SKM-1 (cell line): ENCODE results near the gene BIN1.

Experiments used
- DNase-seq: peaks from one replicate; lab custom pipeline; 2025; ENCODE audit not compliant: unreplicated experiment; lab: John Stamatoyannopoulos, UW

Gene BIN1

DNA sequence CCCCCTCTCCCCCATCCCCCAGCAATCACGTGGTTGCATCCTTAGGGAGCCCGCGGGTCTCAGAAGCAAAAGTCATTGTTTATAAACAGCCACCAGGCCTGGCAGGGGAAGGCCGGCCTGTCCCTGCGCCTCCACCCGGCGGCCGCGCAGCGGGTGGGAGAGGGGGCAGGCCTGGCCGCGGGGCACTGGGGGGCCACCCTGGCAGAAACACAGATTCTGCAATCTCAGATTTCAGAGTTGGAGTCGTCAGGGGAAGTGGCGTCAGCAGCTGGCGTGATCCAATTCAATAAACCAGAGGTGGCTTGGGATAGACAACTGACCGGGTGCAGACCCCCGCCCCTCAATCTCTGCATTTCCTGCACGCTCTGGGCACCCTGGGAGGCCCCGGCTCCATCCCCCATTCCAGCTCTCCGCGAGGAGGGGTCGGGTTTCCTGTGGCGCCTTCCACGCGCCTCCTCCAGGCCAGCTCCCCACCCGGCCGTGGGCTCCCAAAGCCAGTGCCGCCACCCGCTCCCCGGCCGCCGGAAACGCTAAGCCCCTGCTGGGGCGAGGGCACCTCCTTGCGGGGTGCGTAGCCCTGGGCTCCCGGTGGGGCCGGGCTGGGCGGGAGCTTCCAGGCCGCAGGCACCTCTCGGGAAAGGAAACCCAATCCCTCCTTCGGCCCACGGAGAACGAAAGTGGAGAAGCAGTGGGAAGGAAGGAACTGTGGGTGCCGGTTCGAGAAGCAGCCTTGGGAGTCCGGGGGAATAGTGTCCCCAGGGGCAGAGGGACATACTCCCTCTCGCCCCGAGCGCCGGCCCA, 1.1 kb downstream of the BIN1 start:
- no peak for DNase-seq

DNA sequence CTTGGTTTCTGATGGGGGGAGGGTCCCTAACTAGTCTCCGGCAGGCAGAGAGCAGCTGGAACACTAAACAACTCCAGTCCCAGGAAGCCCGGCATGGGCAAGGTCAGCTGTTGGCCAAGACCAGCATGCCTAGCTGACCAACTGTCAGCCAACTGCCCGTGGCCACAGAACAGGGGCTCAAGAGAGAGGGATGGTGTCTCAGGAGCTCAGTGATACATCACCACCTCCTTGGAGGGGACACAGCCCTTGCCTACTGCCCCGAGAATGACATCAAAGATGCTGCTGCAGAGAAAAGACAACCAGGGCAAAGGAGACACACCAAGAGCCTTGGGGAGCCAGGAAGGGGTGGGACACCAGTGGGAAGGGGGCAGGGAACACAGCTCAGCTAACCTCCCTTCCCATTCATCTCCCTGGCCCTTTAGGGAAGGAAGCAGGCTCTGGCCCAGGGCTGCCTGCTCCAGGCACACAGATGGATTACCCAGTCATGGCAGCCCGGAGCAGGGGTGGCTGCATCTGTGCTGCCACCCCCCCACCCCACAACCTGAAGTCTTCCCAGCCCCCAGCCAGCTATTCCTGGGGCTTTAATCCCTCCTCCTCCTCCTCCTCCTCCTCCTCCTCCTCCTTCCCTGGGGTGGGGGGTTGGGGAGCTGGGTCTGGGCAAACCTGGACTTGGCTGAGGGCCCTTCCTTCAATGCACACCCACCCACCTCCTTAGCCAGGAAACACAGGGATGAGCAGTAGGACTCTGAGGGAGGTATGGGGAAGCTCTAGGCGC, 1.9 kb downstream of the BIN1 start:
- DNase-seq = no peak

DNA sequence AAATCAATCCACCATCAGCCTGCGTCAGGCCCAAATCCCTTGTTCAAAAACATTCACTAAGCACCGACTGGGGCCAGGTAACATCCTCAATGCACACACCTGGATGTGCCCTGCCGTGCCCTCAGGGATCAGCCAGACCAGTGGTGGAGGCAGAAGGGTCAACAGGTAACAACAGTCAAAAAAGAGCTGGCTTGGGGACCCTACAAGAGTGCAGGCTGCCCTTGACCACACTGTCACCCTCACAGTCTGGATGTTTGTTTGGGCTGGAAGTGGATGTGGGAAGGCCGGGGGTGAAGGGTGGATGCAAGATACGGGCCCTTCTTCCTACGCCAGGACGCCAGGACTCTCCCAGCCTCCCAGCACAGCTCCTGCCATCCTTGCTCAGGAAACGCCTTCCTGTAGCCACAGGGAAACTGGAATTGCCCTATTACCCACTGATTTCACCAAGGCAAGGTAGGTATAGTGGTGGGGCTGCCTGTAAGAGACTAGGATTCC, 2.7 kb downstream of the BIN1 start:
- no peak for DNase-seq

DNA sequence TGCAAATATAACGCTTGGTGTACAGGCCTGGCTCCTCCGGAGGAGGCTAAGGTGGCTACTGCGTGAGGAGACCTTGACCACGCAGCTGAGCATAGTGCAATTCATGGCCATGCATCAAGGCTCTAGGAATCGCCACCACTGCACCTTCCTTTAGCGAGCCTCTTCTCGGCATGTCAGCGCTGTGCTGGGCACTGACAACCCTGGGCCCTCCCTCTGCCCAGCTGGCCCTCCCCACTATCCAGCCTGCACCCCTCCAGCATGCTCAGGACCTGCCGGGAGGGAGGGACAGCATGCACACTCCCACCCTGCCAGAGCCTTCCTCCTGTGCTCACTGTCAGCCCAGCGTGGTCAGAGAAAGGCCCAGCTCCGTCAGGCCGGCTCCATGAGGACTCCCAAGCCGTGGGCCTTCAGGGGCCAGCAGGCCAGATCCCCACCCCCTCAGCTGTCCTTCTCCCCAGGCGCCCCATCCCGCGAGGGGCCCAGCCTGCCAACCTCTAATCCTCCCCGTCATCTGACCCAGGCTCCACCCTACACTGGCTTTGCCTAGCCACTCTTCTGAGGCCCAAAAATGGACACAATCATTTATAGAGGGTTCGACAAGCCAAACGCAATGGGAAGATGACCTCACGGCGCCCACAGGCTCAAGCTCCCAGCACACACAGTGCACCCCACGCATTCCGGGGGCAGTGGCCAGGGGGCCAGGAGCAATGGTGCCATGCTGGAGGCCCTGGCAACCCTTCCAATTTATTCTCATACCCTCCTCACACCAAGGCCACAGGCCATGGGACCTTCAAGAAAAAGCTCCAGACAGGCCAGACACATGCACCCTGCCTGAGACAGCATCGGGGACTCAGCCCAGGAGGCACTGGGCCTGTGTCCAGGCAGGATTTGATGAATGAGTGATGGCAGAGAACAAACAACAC, 3.5 kb downstream of the BIN1 start:
- DNase-seq = no peak

DNA sequence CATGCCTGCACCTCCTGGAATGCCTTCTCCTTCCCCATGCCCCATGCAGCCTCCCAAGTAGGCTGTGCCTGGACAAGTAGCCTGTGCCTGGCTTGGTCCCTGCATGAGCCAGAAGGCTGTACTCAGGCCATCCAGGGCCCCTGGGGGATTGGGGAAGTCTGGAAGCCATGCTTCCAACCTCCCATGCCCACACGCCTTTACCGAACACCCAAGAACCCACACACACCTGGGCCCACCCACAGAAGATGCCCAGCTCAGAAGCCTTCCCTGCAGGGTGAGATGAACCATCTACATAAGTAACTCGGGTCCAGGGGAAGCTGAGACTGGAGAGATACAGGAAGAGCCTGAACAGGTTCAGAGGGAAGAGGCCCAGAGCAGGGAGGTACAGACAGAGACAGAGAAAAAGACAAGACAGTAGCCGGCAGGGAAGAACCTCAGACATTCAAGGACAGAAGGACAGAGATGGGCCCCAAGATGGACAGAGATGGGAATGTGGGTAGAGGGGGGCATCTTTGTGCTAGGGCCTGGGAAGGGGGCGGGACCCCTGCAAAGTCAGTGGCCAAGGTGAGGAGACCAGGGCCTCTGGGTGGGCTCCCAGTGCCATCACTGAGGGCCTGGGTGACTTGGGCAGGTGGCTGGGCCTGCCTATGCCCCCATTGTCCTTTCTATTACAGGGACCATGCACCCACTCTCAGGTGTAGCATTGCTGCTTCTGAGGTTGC, 4.3 kb downstream of the BIN1 start:
- DNase-seq = no peak

DNA sequence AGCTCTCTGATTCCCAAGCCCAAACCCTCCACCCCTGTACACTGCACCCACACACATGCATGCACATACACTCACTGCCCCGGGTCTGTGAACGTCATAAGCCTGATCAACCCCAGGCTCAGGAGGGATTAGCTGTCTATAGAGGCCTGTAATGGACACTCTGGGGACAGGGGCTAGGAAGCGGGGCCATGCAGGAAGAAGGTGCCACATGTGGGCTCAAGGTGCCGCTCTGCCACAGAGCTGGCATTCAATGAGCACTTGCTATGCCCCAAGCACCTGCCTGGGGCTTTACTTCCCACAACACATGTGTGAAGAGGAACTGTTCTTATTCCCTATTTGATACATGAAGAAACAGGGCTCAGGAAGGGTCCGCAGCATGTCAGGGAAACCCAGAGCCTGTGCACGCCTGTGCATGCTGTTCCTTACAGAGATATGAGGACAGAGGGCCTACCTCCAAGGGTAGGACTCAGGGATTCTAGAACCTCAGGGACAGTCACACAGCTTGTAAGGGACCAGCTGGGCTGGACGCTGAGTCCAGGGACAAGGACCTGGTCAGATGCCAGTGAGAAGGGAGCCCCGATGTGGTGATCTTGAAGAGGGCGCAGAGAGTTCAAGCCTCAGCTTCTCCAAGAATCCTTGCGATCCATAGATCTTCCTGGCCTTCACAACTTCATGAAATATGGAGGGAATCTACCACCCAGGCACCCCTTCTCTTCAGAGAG, 5.0 kb downstream of the BIN1 start:
- DNase-seq = no peak

- no peak for DNase-seq
These were observed 5.8 kb downstream of the BIN1 start for GRCh38 chr2:127101048-127101611.

DNA sequence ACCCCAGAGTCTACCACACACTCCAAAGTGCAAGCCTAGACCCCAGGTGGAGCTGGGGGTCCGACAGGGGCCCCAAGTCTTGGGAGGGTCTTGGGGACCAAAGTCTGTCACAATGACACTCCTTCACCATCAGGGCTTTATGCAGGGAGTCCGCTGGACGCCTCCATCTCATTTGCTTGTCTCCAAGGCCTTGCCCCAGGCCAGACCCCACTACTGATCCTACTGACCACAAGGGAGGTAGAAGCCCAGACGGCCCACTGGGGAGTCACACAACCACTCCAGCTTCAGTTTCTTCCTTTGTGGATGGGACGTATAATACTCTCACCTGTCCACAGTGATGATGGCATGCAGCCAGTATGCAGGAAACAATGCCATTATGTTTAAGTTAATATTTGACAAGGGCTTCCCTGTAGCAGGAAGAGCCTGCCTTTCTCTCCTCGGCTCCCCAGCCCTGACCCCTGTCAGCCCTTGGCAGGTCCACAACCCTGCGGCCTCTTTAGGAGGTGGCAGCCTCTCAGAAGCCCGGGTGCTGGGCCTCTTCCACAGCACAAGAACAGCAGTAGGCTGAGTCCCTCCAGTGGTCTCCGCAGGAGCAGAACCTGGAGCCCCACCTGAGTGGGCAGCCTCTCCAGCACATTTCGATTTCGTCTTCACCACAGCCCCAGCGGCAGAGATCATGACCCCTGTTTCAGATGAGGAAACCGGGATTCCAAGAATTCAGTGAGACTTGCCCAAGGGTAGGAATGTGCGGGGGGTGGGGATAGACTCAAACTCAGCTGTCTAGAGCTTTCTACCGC, 6.5 kb downstream of the BIN1 start:
- DNase-seq = no peak

DNA sequence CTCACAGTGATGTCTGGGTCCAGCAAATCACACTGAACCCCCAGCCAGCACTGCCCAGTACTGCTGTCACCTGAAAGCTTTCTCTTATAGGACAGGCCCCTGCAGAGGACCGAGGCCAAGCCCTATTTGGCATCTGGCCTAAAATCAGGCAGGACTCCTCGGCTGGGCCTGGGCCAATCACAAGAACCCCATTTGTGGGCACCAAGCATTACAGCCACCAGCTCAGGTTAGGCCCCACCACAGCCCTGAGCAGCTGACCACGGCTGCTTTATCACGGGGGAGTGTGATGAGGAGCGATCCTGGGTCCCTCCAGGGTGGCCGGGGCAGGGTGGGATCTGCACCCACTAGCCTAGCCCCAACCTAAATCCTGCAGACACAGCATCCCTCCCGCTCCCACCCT, 8.2 kb downstream of the BIN1 start:
- DNase-seq = no peak

DNA sequence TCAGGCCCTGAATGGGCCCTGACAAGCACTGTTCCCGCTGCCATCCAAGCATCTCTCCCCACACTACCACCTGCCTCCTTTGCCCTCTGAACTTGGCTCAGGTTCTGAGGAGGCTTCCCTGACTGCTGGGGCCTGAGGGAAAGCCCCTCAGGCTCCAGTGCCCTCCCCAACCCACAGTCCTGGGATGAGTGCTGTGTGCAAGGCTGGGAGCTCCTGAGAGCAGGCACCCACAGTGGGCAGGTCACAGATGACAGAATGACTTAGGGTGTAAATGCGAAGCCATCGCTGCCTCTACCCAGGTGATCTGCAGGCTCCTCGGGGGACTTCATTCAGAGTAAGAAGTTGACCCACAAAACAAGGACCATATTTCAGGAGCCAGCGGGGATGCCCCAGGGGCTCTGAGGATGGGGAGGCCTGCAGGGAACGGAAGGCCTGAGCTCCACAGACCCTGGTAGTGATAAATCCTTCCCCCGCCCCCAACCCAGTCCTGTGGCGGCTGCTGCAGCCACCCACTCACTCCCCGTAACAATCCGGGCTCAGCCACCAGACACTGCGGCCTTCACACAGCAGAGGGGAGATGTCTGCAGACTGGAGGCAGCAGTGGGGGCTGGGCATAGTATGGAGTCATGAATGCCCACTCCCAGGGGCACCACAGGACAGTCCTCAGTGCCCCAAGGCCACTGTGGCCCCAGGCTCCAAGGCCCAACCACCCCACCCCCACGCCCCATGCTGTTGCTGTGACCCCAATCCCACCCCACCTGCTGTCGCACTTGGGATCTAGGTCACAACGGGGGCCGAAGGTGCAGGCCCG, 8.9 kb downstream of the BIN1 start:
- no peak for DNase-seq

DNA sequence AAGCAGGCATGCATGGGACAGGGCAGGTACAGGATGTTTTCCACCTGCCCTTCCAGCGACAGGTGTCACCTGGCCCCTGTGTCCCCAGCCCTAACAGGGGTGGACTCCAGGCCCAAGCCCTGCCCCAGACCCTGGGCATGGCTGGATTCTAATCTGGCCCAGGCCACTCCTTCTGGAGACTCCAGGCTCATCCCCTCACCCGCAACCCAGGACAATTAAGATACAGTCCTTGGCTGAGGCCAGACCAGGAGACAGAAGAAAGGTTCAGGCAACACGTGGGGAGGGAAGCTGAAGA, 9.5 kb downstream of the BIN1 start:
- no peak for DNase-seq

DNA sequence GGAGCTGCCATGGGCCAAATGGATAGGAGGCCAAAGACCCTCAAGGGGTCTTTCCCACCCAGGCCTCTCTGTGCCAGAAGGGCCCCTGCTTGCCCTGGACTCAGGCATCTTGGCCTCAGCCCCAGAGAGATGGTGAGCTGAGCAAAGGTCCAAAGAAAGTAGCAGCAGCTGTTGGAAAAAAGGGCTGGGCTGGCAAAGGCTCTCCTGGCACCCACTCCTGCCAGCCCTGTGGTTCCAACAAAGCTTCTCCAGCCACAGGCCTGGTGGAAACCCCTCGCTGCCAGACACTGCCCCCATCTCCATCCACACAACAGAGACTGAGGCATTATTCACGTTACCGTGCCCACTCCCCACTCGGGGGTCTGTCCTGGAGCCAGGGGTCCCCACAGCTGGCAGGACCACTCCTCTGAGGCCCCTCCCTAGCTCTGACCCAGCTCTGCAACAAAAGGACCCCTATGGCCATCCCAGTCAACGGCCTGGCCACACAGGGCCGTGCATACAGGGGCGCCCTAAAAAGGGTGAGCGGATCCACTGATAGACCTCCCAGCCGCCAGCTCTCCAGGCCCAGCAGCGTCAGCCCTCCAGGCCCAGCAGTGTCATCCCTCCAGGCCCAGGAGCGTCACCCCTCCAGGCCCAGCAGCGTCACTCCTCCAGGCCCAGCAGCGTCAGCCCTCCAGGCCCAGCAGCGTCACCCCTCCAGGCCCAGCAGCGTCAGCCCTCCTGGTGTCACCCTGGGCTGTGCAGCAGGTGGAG, 10.1 kb downstream of the BIN1 start:
- DNase-seq = no peak

DNA sequence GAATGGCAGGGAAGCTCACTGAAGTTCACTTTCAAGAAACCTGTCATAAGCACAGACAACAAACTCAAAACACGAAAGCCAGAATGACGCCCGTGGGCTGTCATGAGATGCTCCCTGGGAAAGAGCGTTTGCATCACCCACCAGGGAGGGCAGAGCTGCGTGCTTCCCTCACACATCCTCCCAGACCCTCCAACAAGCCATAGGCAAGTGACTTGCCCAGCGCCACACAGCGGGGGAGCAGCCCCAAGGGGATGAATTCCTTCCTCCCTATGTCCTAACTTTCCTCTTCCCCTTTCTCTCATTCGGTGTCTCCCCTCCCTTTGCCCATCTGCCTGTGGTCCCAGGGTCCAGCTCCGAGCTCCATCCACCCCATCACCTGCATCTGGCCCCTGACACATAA, 10.7 kb downstream of the BIN1 start:
- no peak for DNase-seq

DNA sequence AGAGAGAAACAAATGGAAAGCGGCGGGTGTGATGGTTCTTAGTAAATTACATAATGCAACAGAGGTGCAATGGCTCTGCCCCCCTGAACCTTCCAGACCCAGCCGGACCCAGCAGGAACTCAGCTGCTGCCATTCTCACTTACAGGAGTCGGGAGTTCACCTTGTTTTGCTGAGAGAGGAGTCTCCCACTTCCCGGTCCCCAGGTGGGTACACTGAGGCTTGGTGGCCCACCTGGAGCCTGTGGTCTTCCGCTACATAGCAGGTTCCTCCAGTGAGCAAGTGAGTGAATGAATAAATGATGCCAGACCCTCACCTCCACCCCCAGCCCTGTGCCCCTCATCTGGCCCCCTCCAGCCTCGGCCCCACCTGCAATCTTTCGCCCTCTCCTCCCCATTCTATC, 11.2 kb downstream of the BIN1 start:
- DNase-seq = no peak

GRCh38 chr2:127095367-127095641, 11.7 kb downstream of the BIN1 start:
- DNase-seq = no peak

DNA sequence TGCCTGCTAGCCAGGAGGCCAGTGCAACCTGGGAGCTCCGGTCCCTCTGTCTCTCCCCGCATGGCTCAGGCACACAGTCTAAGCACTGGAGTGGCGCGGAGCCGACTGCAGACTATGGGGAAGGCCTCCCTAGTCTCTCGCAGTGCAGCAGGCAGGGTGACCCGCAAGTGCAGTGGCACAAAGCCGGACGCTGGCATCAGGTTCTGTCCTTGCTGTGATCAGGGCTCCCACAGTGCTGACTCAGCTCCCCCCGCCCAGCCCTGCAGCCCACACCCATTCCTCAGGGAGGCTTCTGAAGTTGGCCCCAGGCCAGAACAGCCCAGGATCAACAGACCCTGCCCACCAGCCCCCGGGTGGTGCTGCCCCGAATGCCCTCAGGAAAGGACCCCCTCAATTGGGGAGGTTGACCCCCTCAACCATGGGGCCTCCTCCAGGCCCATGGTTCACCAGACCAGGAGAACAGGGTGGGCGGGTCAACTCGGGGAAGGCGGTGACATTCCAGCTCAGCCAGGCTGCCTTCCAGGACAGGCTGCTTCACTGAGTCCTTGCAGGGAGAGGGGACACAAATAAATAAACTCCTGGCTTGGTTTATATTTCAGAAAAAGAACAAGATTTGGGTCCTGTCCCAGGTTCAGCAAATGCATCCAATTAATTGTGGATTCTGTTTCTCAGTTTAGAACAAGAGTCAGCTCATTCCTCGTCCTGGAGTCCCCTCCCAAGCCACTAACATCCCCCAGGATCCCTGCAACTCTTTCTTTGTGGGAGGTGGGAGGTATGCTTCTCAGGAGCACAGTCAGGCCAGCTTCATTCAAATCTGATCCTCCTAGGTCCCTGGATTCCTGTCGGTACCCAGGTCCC, 12.2 kb downstream of the BIN1 start:
- no peak for DNase-seq

- no peak for DNase-seq
These were observed 13.2 kb downstream of the BIN1 start for GRCh38 chr2:127093648-127094210.
